ENCODE measurements around the gene BCL2. TPM values are rescaled to one million over a fixed set of nuclear protein-coding genes. Genes with fewer than 3 reads are reported as not detected.

Gene BCL2
- total and polyA plus RNA-seq, 3 donors from 2014 or later, result 6.3 to 20.8 (median 16.0) TPM

- intact Hi-C loops (cut with DNase I; ENCODE audit: low total_unique reads), result loop anchor here (10.0 kb wide), 1 partner anchor 51 kb away; no protein-coding TSS in a partner anchor
- no peak overlapping the region for H3K4me3 ChIP-seq
Observed at GRCh38 chr18:63315876-63316275, 3.7 kb downstream of the BCL2 start.

GRCh38 chr18:63315131-63315662 is 4.4 kb downstream of the BCL2 start:
- TF ChIP-seq POLR2A (IDR thresholded peaks at IDR 0.05) (no peak), CTCF (IDR thresholded peaks at IDR 0.05) (no peak)
- Histone ChIP-seq H3K27ac (peak overlapping the region in 1 of 2 donors; percentile 39), H3K9me3 (no peaks in the 10 kb centered on the region), H3K36me3 (ENCODE audit: low read depth, missing control alignments) (no peaks in the 10 kb centered on the region), H3K4me1 (peaks cover 33% of the 10 kb centered on the region), H3K4me3 (no peak overlapping the region), H3K27me3 (no peaks in the 10 kb centered on the region)
- DNase-seq, result no peak
- WGBS, 2 donors, result 62 to 67% methylated on average over 3 of the region's 3 CpGs
- intact Hi-C loops (cut with DNase I; ENCODE audit: low total_unique reads), result loop anchor here (10.0 kb wide), 1 partner anchor 50 kb away; no protein-coding TSS in a partner anchor

More at GRCh38 chr18:63315876-63316275, 3.7 kb downstream of the BCL2 start:
- no peak for TF ChIP-seq CTCF (IDR thresholded peaks at IDR 0.05)
- TF ChIP-seq POLR2A (IDR thresholded peaks at IDR 0.05), result no peak
- Histone ChIP-seq H3K36me3 (ENCODE audit: low read depth, missing control alignments) (no peaks in the 10 kb centered on the region), H3K27me3 (no peaks in the 10 kb centered on the region), H3K4me1 (peaks cover 33% of the 10 kb centered on the region), H3K9me3 (no peaks in the 10 kb centered on the region), H3K27ac (peak overlapping the region in 1 of 2 donors; percentile 39)
- DNase-seq, result no peak

GRCh38 chr18:63314062-63314790 is 5.3 kb downstream of the BCL2 start:
- intact Hi-C loops (cut with DNase I; ENCODE audit: low total_unique reads), result loop anchor here (10.0 kb wide), 1 partner anchor 49 kb away; no protein-coding TSS in a partner anchor
- H3K27ac ChIP-seq, result peak overlapping the region; percentile 9 to 57
- H3K36me3 ChIP-seq (ENCODE audit: low read depth, missing control alignments), result no peaks in the 10 kb centered on the region
- WGBS, 2 donors, result 53 to 56% methylated on average over 4 of the region's 4 CpGs
- no peaks in the 10 kb centered on the region for H3K27me3 ChIP-seq
- H3K4me3 ChIP-seq, result no peak overlapping the region
- no peaks in the 10 kb centered on the region for H3K9me3 ChIP-seq
- peaks cover 33% of the 10 kb centered on the region for H3K4me1 ChIP-seq
- TF ChIP-seq CTCF (IDR thresholded peaks at IDR 0.05) (no peak), POLR2A (IDR thresholded peaks at IDR 0.05) (no peak)
- no peak for DNase-seq

GRCh38 chr18:63313396-63313917 is 6.1 kb downstream of the BCL2 start:
- TF ChIP-seq CTCF (IDR thresholded peaks at IDR 0.05), result no peak
- TF ChIP-seq POLR2A (IDR thresholded peaks at IDR 0.05), result no peak
- Histone ChIP-seq H3K4me1 (peaks cover 33% of the 10 kb centered on the region), H3K36me3 (ENCODE audit: low read depth, missing control alignments) (no peaks in the 10 kb centered on the region), H3K4me3 (no peak overlapping the region), H3K27ac (peak overlapping the region in 1 of 2 donors; percentile 57), H3K27me3 (no peaks in the 10 kb centered on the region), H3K9me3 (no peaks in the 10 kb centered on the region)
- WGBS, 2 donors, result 43 to 56% methylated on average over 5 of the region's 5 CpGs
- DNase-seq, result no peak
- intact Hi-C loops (cut with DNase I; ENCODE audit: low total_unique reads), result loop anchor here (10.0 kb wide), 1 partner anchor 49 kb away; no protein-coding TSS in a partner anchor
